Activated CD4-positive, alpha-beta T cell treated with anti-CD3 and anti-CD28 coated beads, Interleukin-2, amount 10 ng/mL, durations not matched to agents 24 days and 14 days (primary cell): Measurements from ENCODE around the gene SLC12A3. TPM values are rescaled to one million over a fixed set of nuclear protein-coding genes. Genes with fewer than 3 reads are reported as not detected.

Experiments used
- DNase-seq: peaks from one replicate; pipeline ENCODE4 v3.0.0; 2022
- H3K27ac Mint-ChIP-seq: one replicate; pipeline ENCODE4 v1.8.0; 2022; ENCODE audit warnings: mild to moderate bottlenecking, mixed read lengths
- H3K27me3 Mint-ChIP-seq: one replicate; pipeline ENCODE4 v1.8.0; 2022; ENCODE audit warnings: mixed read lengths
- H3K36me3 Mint-ChIP-seq: one replicate; pipeline ENCODE4 v1.8.0; 2022; ENCODE audit warnings: low read depth, mild to moderate bottlenecking, mixed read lengths
- H3K4me1 Mint-ChIP-seq: one replicate; pipeline ENCODE4 v1.8.0; 2021; ENCODE audit warnings: mixed read lengths
- H3K4me3 Mint-ChIP-seq: one replicate; pipeline ENCODE4 v1.8.0; 2022; ENCODE audit warnings: mild to moderate bottlenecking, moderate library complexity, mixed read lengths
- H3K9me3 Mint-ChIP-seq: one replicate; pipeline ENCODE4 v1.8.0; 2021; ENCODE audit warnings: mixed read lengths
- intact Hi-C: fragments of 100-400 bp; cut with micrococcal nuclease; formaldehyde crosslinking; loops from one replicate; pipeline ENCODE4 v1.15.1; 2023
- total RNA-seq: library from RNA; stranded (reverse); gene quantifications from 2 replicates; pipeline ENCODE4 v1.2.3, GENCODE V29; 2022

Gene SLC12A3
- total RNA-seq, 1 donor from 2014 or later: not detected

DNA sequence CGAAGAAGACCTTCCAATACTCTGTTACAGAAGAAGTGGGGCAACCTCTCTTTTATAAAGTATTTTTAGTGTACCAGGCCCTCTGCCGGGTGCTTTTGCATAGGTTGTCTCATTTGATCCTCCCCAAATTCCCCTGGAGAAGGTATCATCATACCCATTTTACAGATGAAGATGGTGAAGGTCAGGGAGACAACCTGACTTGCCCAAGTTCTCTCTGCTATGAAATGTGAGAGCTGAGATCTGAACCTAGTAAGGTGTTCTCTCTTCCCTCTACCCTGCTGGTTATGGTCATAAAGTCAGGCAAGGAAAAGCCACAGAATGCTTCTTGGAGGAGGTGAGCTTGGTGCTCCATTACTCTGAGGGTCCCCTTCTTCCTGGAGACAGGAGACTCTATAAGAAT lies 38.9 kb downstream of the SLC12A3 start:
- peaks cover 14% of the 10 kb centered on the region for H3K27me3 Mint-ChIP-seq
- intact Hi-C loops: no loop called here
- H3K36me3 Mint-ChIP-seq: no peaks in the 10 kb centered on the region
- no peaks in the 10 kb centered on the region for H3K9me3 Mint-ChIP-seq
- H3K4me1 Mint-ChIP-seq: peaks cover 4% of the 10 kb centered on the region
- H3K4me3 Mint-ChIP-seq: no peak overlapping the region
- DNase-seq: no peak
- H3K27ac Mint-ChIP-seq: no peak overlapping the region

GRCh38 chr16:56907401-56907800 lies 42.4 kb downstream of the SLC12A3 start:
- H3K4me3 Mint-ChIP-seq: no peak overlapping the region
- H3K27me3 Mint-ChIP-seq: peaks cover 3% of the 10 kb centered on the region
- no peak overlapping the region for H3K27ac Mint-ChIP-seq
- H3K9me3 Mint-ChIP-seq: no peaks in the 10 kb centered on the region
- intact Hi-C loops: no loop called here
- H3K36me3 Mint-ChIP-seq: no peaks in the 10 kb centered on the region
- no peak for DNase-seq
- peaks cover 20% of the 10 kb centered on the region for H3K4me1 Mint-ChIP-seq

DNA sequence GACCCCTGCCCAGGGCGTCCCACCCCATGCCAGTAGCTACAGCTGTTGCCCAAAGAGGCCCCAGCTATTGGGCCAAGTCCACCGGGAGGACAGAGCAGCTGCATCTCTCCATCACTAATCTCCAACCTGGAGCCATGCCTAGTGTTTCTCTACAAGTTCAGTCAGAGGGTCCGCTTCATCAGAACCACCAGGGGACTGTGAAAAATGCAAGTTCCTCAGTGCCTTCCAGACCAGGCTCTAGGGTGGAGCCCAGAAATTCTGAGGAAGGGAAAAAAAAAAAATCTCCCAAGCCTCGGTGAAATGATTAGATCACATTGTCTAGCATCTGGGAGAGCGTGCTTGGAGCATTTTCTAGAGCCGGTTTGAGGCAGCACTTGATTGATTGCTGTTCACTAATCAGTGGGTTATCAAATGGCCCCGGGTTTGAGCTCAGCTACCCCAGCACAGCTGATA lies 44.5 kb downstream of the SLC12A3 start:
- no peak overlapping the region for H3K4me3 Mint-ChIP-seq
- H3K36me3 Mint-ChIP-seq: no peaks in the 10 kb centered on the region
- H3K9me3 Mint-ChIP-seq: peaks cover 3% of the 10 kb centered on the region
- intact Hi-C loops: no loop called here
- DNase-seq: no peak
- H3K27me3 Mint-ChIP-seq: peaks cover 7% of the 10 kb centered on the region
- peaks cover 33% of the 10 kb centered on the region for H3K4me1 Mint-ChIP-seq
- H3K27ac Mint-ChIP-seq: no peak overlapping the region

- Mint-ChIP-seq H3K4me3 (no peak overlapping the region), H3K27ac (peak overlapping the region; percentile 63), H3K9me3 (peaks cover 5% of the 10 kb centered on the region)
These were observed 45.1 kb downstream of the SLC12A3 start for GRCh38 chr16:56910112-56910511.

DNA sequence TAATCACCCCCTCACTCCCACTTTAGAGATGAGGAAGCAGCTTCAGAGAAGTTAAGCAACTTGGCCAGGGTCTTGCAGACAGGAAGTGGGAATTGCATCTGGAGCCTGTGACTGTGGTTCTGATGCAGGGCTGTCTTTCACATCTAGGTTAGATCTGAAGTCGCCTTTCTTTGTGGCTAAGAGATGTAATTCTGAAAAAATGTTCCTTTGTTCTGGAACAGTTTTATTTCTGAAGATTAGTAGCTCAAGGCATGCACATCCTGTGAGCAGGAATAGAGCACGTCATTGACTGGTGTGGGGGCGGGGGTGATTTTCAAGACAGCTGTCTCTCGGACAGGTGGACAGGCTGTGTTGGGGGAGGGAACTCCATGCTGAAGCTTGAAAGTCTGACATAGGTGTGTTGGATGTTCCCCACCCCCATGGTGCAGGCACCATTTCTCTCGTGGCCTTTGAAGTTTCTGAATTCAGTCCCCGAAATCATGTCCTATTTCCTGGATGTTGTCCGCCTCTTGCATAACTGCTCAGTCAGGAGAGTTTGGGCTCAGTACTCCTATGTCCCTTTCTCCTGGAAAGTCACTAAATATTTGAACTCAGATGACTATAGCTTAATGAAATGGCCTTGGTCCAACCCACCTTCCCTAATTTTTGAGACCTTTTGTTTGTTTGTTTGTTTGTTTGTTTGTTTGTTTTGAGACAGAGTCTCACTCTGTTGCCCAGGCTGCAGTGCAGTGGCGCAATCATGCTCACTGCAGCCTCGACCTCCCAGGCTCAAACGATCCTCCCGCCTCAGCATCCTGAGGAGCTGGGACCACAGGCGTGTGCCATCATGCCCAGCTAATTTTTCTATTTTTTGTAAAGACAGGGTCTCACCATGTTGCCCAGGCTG lies 45.9 kb downstream of the SLC12A3 start:
- Mint-ChIP-seq H3K9me3 (peaks cover 5% of the 10 kb centered on the region), H3K27me3 (peaks cover 7% of the 10 kb centered on the region), H3K27ac (peak overlapping the region; percentile 63), H3K4me1 (peaks cover 34% of the 10 kb centered on the region), H3K36me3 (no peaks in the 10 kb centered on the region), H3K4me3 (peak overlapping the region; percentile 10)
- DNase-seq: peak; percentile 62
- intact Hi-C loops: no loop called here

More at GRCh38 chr16:56910112-56910511, 45.1 kb downstream of the SLC12A3 start:
- peaks cover 7% of the 10 kb centered on the region for H3K27me3 Mint-ChIP-seq
- intact Hi-C loops: no loop called here
- no peak for DNase-seq
- H3K36me3 Mint-ChIP-seq: no peaks in the 10 kb centered on the region
- peaks cover 34% of the 10 kb centered on the region for H3K4me1 Mint-ChIP-seq

DNA sequence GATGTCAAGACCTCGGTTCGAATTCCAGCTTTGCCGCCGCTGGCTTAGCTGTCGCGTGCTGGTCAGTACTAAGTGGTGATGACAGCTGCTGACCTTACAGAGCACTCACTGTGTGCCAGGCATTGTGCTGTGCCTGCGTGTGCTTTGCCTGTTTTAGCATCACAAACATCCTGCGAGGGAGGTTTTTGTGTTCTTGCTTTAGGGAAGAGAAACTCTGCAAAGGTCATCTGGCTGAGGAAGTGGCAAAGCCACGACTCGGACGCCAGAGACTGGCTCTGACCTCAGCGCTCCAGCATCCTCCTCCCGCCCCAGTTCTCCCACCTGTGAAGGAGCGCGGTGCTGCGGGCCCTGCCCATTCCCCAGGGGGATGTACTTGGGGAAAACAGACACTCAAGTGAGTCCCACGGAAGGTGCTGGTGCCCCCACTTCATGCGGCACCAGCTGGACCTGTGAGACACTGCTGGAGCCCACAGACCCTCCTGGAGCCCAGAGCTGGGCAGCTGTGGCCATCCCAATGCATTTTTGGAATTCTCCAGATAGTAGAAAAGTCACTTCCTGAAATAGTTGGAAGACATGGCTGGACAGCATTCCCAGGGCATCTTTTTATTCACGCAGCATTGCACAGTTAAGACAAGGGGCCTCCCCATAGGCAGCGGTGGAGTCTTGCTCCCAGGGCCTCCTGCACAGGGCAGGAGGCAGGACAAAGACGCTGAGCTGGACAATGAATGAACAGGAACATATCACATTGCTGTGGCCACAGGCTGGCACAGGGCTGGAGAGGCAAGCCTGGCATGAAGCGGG lies 47.0 kb downstream of the SLC12A3 start:
- peaks cover 4% of the 10 kb centered on the region for H3K27me3 Mint-ChIP-seq
- H3K4me3 Mint-ChIP-seq: no peak overlapping the region
- DNase-seq: no peak
- intact Hi-C loops: no loop called here
- H3K4me1 Mint-ChIP-seq: peaks cover 45% of the 10 kb centered on the region
- H3K9me3 Mint-ChIP-seq: peaks cover 5% of the 10 kb centered on the region
- H3K36me3 Mint-ChIP-seq: no peaks in the 10 kb centered on the region
- H3K27ac Mint-ChIP-seq: peak overlapping the region; percentile 3

DNA sequence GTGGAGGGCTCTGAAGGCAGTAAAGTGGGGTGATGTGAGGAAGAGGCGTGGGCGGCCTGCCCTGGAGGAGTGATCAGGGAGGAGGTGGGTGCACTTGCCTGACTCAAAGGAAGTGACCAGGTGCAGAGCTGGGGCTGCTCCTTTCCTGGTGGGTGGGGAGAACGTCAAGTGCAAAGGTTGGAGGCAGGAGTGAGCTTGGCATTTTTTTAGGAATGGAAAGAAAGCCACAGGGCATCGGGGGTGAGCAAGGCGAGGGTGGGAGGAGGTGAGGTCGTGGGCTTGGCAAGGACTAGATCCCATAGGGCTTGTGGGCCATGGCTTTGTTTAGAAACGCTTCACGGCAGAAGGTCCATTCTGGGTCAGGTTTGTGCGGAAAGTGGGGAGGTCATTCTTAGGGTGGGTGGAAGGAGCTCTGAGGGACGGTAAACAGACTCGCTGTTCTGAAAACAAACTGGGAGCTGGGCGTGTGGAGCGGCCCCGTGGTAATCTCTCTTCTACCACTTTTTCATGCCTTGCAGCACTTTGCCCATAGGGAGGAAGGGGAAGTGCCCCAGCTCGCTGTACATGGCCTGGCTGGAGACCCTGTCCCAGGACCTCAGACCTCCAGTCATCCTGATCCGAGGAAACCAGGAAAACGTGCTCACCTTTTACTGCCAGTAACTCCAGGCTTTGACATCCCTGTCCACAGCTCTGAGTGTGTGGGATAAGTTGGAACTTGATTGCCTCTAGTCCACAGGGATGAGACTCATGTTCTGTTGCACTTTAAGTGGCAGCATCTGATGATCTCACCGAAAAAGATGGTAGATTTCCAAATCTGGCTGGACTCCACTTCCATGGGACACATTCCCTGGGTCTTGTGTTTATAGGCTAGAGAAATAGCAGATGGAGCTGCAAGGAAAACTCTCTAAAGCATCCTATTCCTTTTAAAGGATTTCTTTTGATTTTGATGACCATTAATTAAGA lies 48.0 kb downstream of the SLC12A3 start:
- no peak for DNase-seq
- Mint-ChIP-seq H3K9me3 (peaks cover 5% of the 10 kb centered on the region), H3K27ac (peak overlapping the region; percentile 12), H3K36me3 (no peaks in the 10 kb centered on the region), H3K4me3 (no peak overlapping the region), H3K4me1 (peaks cover 52% of the 10 kb centered on the region), H3K27me3 (peaks cover 4% of the 10 kb centered on the region)
- intact Hi-C loops: no loop called here

DNA sequence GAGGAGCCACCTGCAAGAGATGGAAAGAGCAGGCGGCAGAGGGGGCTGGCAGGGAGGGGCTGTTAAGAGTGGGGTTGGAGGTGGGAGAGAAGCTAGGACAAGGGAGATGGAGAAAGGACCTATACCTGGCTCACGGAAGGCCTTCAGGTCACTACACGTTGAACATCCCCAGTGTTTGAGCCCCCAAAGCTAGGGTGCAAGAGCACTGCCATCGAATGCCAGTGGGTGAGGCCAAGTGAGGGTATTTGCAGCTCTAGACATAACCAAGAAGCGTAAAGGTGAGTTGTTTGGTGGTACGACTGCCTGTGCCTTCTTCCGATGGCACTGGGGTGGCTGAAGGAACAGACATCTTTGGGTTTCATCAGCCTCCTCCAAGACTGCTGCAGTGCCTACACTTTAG lies 49.9 kb downstream of the SLC12A3 start:
- peaks cover 59% of the 10 kb centered on the region for H3K4me1 Mint-ChIP-seq

DNA sequence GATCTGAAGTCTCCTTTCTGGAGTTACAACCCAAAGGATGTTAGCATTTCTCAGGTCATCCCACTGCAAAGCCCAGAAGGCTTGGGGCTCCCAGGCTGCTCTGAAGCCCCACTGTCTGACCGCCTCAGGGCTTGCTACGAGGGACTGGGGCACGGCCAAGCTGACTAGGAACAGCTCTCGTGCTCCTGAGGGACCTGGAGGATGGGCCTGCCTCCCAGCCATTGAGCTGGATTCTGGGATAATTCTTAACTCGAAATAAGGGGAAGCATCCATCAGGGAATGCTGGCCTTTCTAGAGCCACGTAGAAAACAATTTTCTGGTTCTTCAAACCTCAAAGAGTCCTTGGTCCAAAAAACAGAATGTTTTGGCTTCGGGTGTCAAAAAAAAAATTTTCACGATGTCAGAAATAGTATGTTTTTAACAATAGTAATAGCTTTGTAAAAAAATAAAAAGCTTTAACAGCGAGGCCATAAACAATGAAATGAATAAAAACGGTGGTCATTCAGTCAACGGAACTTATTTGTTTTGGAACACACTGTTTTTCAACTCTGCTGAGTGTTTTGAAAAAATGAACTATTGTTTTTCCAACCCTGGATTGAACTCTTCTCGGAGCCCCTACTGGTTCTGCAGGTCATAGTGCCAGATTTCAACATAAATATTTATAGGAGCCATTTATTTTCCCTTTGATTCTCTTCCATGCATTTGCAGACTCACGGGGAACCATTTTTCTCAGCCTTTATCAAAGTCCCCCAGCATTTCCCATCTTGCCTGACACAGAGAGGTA lies 50.5 kb downstream of the SLC12A3 start:
- no peak overlapping the region for H3K4me3 Mint-ChIP-seq
- peak overlapping the region; percentile 87 for H3K27ac Mint-ChIP-seq
- peaks cover 57% of the 10 kb centered on the region for H3K4me1 Mint-ChIP-seq
- intact Hi-C loops: loop anchor here (2.0 kb wide), 1 partner anchor 17 kb away; the partner anchor contains the start of gene HERPUD1
- no peaks in the 10 kb centered on the region for H3K36me3 Mint-ChIP-seq
- H3K9me3 Mint-ChIP-seq: peaks cover 5% of the 10 kb centered on the region
- no peak for DNase-seq
- H3K27me3 Mint-ChIP-seq: peaks cover 4% of the 10 kb centered on the region

More for the DNA sequence above, 49.9 kb downstream of the SLC12A3 start:
- Mint-ChIP-seq H3K4me3 (no peak overlapping the region), H3K9me3 (peaks cover 5% of the 10 kb centered on the region), H3K27ac (no peak overlapping the region), H3K36me3 (no peaks in the 10 kb centered on the region), H3K27me3 (peaks cover 4% of the 10 kb centered on the region)
- no peak for DNase-seq
- intact Hi-C loops: no loop called here

DNA sequence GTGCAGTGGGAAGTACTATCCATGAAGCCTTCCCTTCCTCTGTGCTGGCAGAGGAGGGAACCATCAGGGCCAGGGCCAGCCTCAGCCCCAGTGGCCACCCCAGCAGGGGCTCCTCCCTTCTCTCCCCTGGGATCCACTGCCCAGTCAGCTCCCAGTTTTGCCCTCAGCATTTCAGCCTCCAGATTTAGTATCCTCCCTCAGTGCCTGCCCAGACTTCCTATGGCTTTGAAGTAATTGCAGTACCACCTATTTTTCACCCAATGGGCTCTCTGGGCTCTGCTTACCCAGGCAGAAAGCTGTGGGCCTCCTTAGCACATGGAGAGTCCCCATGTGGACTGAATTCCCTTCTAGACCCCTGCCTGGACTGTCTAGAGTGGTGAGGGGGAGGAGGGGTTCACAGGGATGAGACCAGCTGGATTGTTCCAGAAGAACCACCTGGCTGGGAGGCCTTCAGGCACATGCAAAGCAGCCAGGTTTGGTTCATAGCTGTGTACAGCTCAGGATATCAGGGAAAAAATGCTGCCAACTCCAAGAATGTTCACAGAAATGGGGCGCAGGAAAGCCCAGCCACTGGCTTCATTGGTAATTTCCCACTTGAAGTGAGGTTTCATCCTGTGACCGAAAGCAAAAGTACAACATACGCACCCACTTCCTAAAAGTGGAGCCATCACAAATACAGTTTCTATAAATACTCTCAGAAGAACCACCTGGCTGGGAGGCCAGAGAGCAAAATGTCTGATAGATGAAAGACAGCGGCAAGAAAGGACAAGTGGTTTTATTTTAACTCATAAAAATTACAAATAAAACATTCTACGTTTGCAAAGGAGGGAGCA lies 51.8 kb downstream of the SLC12A3 start:
- peak; percentile 87 for DNase-seq
- Mint-ChIP-seq H3K36me3 (no peaks in the 10 kb centered on the region), H3K9me3 (peaks cover 5% of the 10 kb centered on the region), H3K27ac (peak overlapping the region; percentile 87), H3K4me3 (peak overlapping the region; percentile 67), H3K27me3 (peaks cover 4% of the 10 kb centered on the region), H3K4me1 (peaks cover 47% of the 10 kb centered on the region)
- intact Hi-C loops: loop anchor here (1.0 to 2.0 kb wide), 2 partner anchors 16 to 29 kb away; partner anchors contain the start of gene HERPUD1

GRCh38 chr16:56918467-56919012 lies 53.5 kb downstream of the SLC12A3 start:
- H3K27me3 Mint-ChIP-seq: peaks cover 4% of the 10 kb centered on the region
- intact Hi-C loops: no loop called here
- H3K27ac Mint-ChIP-seq: no peak overlapping the region
- H3K4me3 Mint-ChIP-seq: no peak overlapping the region
- H3K4me1 Mint-ChIP-seq: peaks cover 34% of the 10 kb centered on the region
- H3K36me3 Mint-ChIP-seq: no peaks in the 10 kb centered on the region
- H3K9me3 Mint-ChIP-seq: peaks cover 5% of the 10 kb centered on the region
- DNase-seq: no peak
